RWPE2 (cell line): ENCODE data around the gene IRF2BP1.

Experiments used
- ATAC-seq: fragments of 200-7000 bp; cut with Tn5 transposase; 3 replicates; pipeline ENCODE4 v1.9.1; 2021; ENCODE audit warnings: low read depth
- DNase-seq: peaks from one replicate; pipeline ENCODE4 v3.0.0-alpha.2; 2020; ENCODE audit warnings: low spot score
- H3K27ac ChIP-seq: fragments of 450-650 bp; 2 replicates; pipeline ENCODE4 v1.5.1; 2017; ENCODE audit warnings: mild to moderate bottlenecking; ENCODE audit not compliant: poor library complexity, severe bottlenecking
- H3K27me3 ChIP-seq: fragments of 250-450 bp; sonication (Bioruptor Pico); 2 replicates; pipeline ENCODE4 v1.5.1; 2021; ENCODE audit warnings: mild to moderate bottlenecking, moderate library complexity; ENCODE audit not compliant: insufficient read depth, poor library complexity, severe bottlenecking
- H3K36me3 ChIP-seq: fragments of 250-450 bp; sonication (Bioruptor Pico); 2 replicates; pipeline ENCODE4 v1.5.1; 2020; ENCODE audit warnings: low read depth, mild to moderate bottlenecking, moderate library complexity
- H3K4me1 ChIP-seq: fragments of 250-450 bp; sonication (Bioruptor Pico); 2 replicates; pipeline ENCODE4 v1.5.1; 2021; ENCODE audit warnings: mild to moderate bottlenecking, moderate library complexity; ENCODE audit not compliant: insufficient read depth, poor library complexity, severe bottlenecking
- H3K4me3 ChIP-seq: fragments of 250-450 bp; sonication (Bioruptor Pico); 2 replicates; pipeline ENCODE4 v1.5.1; 2021; ENCODE audit warnings: mild to moderate bottlenecking, moderate library complexity; ENCODE audit not compliant: severe bottlenecking
- H3K9me3 ChIP-seq: fragments of 250-450 bp; sonication (Bioruptor Pico); 2 replicates; pipeline ENCODE4 v1.5.1; 2021; ENCODE audit warnings: mild to moderate bottlenecking, moderate library complexity; ENCODE audit not compliant: severe bottlenecking
- TF ChIP-seq, protein P1 (sequence below): fragments of 450-650 bp; IDR thresholded peaks from one replicate; pipeline ENCODE4 v1.5.1; 2017; ENCODE audit warnings: mild to moderate bottlenecking, moderate library complexity; ENCODE audit not compliant: poor library complexity, severe bottlenecking

The IRF2BP1 gene

DNA sequence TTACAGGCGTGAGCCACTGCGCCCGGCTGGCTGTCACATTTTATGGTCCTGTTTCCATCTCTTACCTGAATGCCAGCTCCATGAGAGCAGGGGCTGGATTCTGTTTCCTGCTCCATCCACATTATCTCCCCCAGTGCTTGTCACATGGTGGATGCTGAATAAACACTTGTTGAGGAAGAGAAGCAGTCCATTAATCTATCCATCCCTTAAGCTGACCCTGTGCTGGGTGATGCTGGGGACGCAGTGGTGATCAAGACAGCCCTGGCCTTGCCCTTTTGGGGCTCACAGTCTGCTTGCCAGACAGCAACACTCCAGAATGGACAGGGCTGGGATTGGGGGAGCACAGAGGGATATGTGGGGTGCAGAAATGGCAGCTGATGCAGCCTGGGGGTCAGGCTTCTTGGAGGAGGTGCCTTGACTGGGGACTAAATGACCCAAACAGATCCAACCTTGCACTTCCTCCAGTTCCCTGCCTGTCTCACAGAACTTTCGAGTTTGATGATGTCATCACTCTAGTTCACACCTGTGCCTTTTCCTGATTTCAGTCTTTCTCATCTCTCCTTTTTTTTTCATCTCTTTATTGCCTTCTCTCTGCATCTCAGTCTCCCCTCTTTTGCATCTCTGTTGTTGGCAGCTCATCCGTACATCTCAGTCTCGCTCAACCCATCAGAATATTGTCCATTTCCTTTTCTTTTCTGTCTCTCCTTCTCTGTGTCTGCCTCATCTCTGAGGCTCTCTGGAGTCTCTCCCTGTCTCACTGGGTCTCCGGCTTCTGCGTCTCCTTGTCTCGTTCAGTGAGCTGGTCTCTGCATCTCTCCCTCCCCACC lies 4.6 kb downstream of the IRF2BP1 start:
- Histone ChIP-seq H3K36me3 (peaks cover 4% of the 10 kb centered on the region), H3K27me3 (no peaks in the 10 kb centered on the region), H3K9me3 (no peaks in the 10 kb centered on the region), H3K4me1 (peaks cover 6% of the 10 kb centered on the region), H3K27ac (no peak overlapping the region), H3K4me3 (no peak overlapping the region)
- TF ChIP-seq, protein P1, sequence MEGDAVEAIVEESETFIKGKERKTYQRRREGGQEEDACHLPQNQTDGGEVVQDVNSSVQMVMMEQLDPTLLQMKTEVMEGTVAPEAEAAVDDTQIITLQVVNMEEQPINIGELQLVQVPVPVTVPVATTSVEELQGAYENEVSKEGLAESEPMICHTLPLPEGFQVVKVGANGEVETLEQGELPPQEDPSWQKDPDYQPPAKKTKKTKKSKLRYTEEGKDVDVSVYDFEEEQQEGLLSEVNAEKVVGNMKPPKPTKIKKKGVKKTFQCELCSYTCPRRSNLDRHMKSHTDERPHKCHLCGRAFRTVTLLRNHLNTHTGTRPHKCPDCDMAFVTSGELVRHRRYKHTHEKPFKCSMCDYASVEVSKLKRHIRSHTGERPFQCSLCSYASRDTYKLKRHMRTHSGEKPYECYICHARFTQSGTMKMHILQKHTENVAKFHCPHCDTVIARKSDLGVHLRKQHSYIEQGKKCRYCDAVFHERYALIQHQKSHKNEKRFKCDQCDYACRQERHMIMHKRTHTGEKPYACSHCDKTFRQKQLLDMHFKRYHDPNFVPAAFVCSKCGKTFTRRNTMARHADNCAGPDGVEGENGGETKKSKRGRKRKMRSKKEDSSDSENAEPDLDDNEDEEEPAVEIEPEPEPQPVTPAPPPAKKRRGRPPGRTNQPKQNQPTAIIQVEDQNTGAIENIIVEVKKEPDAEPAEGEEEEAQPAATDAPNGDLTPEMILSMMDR, result no peak
- no peak for ATAC-seq
- DNase-seq, result no peak

DNA sequence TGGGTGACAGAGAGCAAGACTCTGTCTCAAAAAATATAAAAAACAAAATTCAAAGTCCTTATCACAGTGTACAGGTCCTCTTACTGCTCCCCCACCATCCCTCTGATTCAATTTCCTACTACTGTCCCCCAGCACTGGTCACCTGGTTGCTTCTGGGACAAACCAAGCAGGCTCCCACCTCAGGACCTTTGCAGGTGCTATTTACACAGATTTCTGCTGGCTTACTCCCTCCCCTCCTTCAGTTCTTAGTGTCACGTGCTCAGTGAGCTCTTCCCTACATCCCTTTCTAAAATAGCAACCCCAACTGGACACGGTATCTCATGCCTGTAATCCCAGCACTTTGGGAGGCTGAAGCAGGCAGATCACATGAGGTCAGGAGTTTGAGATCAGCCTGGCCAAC lies 6.0 kb downstream of the IRF2BP1 start:
- Histone ChIP-seq H3K36me3 (peaks cover 4% of the 10 kb centered on the region), H3K27ac (no peak overlapping the region)
- DNase-seq, result no peak

GRCh38 chr19:45879055-45879454 lies 6.9 kb downstream of the IRF2BP1 start:
- no peak for DNase-seq
- Histone ChIP-seq H3K4me1 (peaks cover 6% of the 10 kb centered on the region), H3K27me3 (no peaks in the 10 kb centered on the region), H3K9me3 (no peaks in the 10 kb centered on the region), H3K27ac (no peak overlapping the region), H3K36me3 (peaks cover 1% of the 10 kb centered on the region), H3K4me3 (no peak overlapping the region)
- no peak for ATAC-seq
- TF ChIP-seq, protein P1, result no peak

More for the DNA sequence above, 6.0 kb downstream of the IRF2BP1 start:
- no peak overlapping the region for H3K4me3 ChIP-seq
- no peak for ATAC-seq
- TF ChIP-seq, protein P1, result no peak
- peaks cover 6% of the 10 kb centered on the region for H3K4me1 ChIP-seq
- no peaks in the 10 kb centered on the region for H3K9me3 ChIP-seq
- no peaks in the 10 kb centered on the region for H3K27me3 ChIP-seq

DNA sequence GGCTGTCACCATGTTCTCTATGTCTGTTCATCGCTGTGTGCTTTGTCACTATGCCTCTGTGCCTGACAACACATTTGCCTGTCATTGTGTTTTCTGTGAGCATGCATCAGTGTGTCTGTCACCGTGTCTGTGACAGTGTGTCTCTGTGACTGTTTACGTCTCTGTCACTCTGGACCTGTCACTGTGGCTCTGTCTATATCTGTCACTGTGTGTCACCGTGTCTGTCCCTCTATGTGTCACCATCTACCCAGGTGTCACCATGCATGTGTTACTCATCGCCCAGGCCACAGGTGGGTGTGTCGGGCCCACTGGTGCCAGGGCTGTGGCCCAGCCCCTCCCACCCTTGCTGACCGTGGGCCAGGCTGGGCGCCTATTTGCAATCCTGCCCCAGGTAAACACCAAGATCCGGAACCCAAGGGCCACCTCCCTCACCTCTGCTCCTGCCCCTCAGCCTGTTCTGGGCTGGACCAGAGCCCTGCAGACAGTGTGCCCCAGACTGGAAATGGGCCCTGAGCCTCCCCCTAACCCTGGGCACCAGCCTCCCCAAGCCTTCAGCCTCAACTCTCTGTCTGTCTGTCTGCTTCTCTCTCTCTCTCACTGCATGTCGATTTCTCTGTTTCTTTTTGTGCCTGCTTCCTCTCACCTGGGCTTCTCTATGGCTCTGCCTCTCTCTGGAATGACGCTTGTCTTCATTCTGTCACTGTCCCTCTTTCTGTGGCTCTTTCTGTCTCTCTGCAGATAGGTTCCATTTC lies 7.7 kb downstream of the IRF2BP1 start:
- DNase-seq (no peak), ATAC-seq (no peak)
- Histone ChIP-seq H3K27me3 (no peaks in the 10 kb centered on the region), H3K27ac (no peak overlapping the region), H3K36me3 (no peaks in the 10 kb centered on the region), H3K4me1 (peaks cover 5% of the 10 kb centered on the region), H3K9me3 (no peaks in the 10 kb centered on the region), H3K4me3 (no peak overlapping the region)
- TF ChIP-seq, protein P1, result no peak
